Brain microvascular endothelial cell (primary cell): ENCODE measurements around the gene GAS2L3.

Source experiments
- DNase-seq: peaks from one replicate; pipeline ENCODE4 v3.0.0-alpha.2; 2020
- H3K27ac ChIP-seq: fragments of 250-450 bp; sonication (Bioruptor Pico); 2 replicates; pipeline ENCODE4 v1.5.1; 2020; ENCODE audit warnings: mild to moderate bottlenecking, moderate library complexity
- H3K27me3 ChIP-seq: fragments of 250-450 bp; sonication (Bioruptor Pico); replicated peaks from 2 replicates; pipeline ENCODE4 v1.5.1; 2020; ENCODE audit warnings: mild to moderate bottlenecking
- H3K36me3 ChIP-seq: fragments of 250-450 bp; sonication (Bioruptor Pico); replicated peaks from 2 replicates; pipeline ENCODE4 v1.5.1; 2020; ENCODE audit warnings: mild to moderate bottlenecking
- H3K4me3 ChIP-seq: 2 replicates; pipeline ENCODE4 v1.5.1; 2011; ENCODE audit warnings: low read depth, mild to moderate bottlenecking, control low read depth, low read length, moderate library complexity
- in situ Hi-C: cut with HindIII; loops from 2 replicates; pipeline ENCODE4 v1.10.0; 2017; ENCODE audit warnings: low sequenced_read_pairs, low pct_ligation_motif_present
- TF ChIP-seq, protein P1 (sequence below): IDR thresholded peaks from 2 replicates; pipeline ENCODE4 v1.5.1; 2011; ENCODE audit warnings: low read depth, mild to moderate bottlenecking, moderate library complexity, low read length, control low read depth, inconsistent platforms; ENCODE audit errors: missing control alignments

GAS2L3 gene

DNA sequence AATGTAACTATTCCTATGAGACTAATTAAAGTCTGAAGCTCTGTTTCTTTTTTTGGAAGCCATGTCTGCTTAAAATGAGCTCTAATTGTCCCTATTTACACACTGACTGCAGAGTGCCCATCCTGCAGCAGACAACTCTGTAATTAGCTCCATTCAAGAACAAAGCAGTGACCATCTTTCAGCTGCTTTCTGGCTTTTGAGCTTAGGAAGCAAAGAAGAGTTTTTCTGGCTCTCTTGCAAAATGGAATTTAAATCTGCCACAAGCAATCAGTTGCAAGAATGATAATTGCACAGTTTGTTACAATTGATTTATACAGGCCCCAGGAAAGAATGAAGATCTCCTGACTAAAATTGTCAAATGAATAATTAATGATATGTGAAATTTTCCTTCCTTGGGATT lies 83.4 kb downstream of the GAS2L3 start:
- TF ChIP-seq, protein P1, sequence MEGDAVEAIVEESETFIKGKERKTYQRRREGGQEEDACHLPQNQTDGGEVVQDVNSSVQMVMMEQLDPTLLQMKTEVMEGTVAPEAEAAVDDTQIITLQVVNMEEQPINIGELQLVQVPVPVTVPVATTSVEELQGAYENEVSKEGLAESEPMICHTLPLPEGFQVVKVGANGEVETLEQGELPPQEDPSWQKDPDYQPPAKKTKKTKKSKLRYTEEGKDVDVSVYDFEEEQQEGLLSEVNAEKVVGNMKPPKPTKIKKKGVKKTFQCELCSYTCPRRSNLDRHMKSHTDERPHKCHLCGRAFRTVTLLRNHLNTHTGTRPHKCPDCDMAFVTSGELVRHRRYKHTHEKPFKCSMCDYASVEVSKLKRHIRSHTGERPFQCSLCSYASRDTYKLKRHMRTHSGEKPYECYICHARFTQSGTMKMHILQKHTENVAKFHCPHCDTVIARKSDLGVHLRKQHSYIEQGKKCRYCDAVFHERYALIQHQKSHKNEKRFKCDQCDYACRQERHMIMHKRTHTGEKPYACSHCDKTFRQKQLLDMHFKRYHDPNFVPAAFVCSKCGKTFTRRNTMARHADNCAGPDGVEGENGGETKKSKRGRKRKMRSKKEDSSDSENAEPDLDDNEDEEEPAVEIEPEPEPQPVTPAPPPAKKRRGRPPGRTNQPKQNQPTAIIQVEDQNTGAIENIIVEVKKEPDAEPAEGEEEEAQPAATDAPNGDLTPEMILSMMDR: no peak
- in situ Hi-C loops: no loop called here

DNA sequence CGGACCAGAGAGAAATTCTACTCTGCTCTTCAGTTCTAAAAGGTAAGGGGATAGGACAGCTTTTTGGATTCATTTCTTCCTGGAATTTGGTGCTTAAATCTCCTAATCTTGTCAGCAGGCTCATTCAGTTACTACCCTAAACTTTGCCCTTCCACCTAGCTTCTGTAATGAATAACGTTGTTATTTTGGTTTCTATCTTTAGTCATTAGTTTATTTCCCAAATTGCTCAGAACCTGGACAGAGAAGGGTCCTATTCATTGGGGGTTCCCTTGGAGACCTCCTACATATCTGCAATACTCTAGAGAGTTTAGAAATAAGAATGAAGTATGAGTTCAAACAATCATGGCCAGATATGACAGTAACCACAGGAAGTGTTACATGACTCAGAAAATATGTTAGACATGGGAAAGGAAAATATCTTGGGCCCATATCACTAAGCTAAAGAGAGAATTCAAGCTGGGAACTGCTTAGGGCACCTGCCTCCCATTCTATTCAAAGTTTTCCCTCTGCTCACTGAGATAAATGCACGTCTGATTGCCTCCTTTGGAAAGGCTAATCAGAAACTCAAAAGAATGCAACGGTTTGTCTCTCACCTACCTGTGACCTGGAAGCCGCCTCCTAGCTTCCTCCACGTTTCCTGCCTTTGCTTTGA lies 87.9 kb downstream of the GAS2L3 start:
- DNase-seq: peak; percentile 50
- TF ChIP-seq, protein P1: no peak
- no peaks in the 10 kb centered on the region for H3K36me3 ChIP-seq
- in situ Hi-C loops: no loop called here
- peak overlapping the region; percentile 23 for H3K27ac ChIP-seq
- no peak overlapping the region for H3K4me3 ChIP-seq
- H3K27me3 ChIP-seq: no peaks in the 10 kb centered on the region

More for the DNA sequence above, 83.4 kb downstream of the GAS2L3 start:
- Histone ChIP-seq H3K27me3 (no peaks in the 10 kb centered on the region), H3K4me3 (no peak overlapping the region), H3K27ac (no peak overlapping the region), H3K36me3 (no peaks in the 10 kb centered on the region)
- no peak for DNase-seq

DNA sequence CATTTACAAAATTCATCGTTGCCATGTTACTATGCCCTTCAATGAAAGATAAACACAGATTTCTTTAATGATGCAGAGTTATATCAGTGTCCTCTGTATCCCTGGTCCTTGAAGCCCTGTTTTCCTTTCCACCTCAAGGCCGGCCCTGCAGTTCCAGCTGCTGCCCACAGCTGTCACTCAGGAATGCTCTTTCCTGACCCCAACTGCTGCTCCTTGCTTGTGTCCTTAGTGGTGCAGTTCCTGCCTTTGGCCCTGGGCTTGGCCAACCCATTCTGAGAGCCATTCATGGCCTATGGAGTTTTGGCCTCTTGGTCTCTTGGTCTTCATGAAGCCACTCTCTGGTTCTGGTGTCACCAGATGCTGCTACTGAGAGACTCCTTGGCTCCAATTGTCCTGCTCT lies 93.1 kb downstream of the GAS2L3 start:
- TF ChIP-seq, protein P1: no peak
- Histone ChIP-seq H3K27me3 (peaks cover 4% of the 10 kb centered on the region), H3K27ac (no peak overlapping the region), H3K36me3 (no peaks in the 10 kb centered on the region), H3K4me3 (no peak overlapping the region)
- DNase-seq: no peak
- in situ Hi-C loops: no loop called here

DNA sequence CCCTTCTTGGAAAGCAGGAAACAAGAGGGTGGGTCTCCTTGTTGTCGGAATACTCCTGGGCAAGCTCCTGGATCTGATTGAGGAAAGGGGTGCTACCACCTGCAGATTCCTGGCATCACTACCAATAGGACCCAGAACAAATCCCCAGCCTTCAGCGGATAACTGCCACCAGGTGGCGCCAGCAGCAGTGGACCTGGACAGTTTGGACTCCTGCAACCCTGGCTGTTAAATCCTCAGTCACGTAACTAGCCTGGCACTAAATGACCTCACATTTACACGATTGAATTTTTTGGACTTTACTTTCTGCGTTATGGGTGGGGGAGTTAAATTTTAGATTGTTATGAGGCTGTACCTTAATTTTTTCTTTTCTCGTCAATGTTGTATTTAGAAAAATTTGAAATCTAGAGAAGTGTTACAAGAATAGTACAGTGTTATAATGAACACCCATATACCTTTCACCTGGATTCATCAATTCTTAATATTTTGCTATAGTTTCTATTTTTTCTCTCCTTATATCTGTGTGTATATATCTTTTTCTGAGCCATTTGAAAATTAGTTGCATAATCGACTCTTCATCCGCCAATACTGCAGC lies 95.6 kb downstream of the GAS2L3 start:
- H3K27me3 ChIP-seq: peaks cover 4% of the 10 kb centered on the region
- TF ChIP-seq, protein P1: peak; percentile 98
- no peak overlapping the region for H3K27ac ChIP-seq
- peak; percentile 74 for DNase-seq
- in situ Hi-C loops: no loop called here
- H3K4me3 ChIP-seq: no peak overlapping the region
- H3K36me3 ChIP-seq: no peaks in the 10 kb centered on the region

DNA sequence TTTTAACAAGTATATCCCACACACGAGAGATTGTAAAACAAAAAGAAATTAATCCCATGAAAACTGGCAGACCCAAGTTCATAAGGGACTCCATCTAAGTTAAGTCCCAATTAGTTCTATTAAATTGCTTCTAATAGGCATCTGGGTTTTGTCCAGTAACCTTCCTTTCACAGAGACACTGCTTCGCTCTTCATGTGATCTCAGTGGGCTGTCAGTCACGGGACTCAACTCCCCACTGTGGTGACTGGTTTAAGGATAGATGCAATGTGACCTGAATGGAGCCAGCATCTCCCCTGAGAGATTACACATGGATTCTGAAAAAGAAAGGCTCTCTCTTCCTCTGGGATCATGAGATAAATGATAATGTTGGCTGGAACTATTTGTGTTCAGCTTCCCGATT lies 96.4 kb downstream of the GAS2L3 start:
- TF ChIP-seq, protein P1: no peak
- Histone ChIP-seq H3K27me3 (peaks cover 4% of the 10 kb centered on the region), H3K36me3 (no peaks in the 10 kb centered on the region), H3K4me3 (no peak overlapping the region), H3K27ac (no peak overlapping the region)
- in situ Hi-C loops: no loop called here
- DNase-seq: no peak
